Measurements from ENCODE around the gene PAQR9.

The PAQR9 gene

GRCh38 chr3:142915636-142916035 lies 47.8 kb downstream of the PAQR9 start:
- no peak for DNase-seq (ENCODE audit: low read depth in 2 of 2)

- DNase-seq (ENCODE audit: low read depth in 2 of 2), result no peak
Measured at GRCh38 chr3:142914286-142914811, 49.1 kb downstream of the PAQR9 start.

GRCh38 chr3:142913432-142913831 lies 50.0 kb downstream of the PAQR9 start:
- DNase-seq (ENCODE audit: low read depth in 2 of 2), result no peak

GRCh38 chr3:142912402-142913172 lies 50.9 kb downstream of the PAQR9 start:
- DNase-seq (ENCODE audit: low read depth in 2 of 2), result no peak

Measured in activated CD8-positive, alpha-beta memory T cell treated with anti-CD3 and anti-CD28 coated beads for 4 hours (primary cell).